ENCODE measurements around the gene PLK2.

Gene PLK2

GRCh38 chr5:58447226-58447625, 12.7 kb downstream of the PLK2 start:
- no peak for DNase-seq

GRCh38 chr5:58446024-58446423, 13.9 kb downstream of the PLK2 start:
- DNase-seq = no peak

- DNase-seq = no peak
Measured at GRCh38 chr5:58444805-58445204, 15.1 kb downstream of the PLK2 start.

GRCh38 chr5:58440901-58441460, 18.9 kb downstream of the PLK2 start:
- DNase-seq = no peak

GRCh38 chr5:58439094-58439644, 20.7 kb downstream of the PLK2 start:
- no peak for DNase-seq

- DNase-seq = no peak
Measured at GRCh38 chr5:58437661-58438060, 22.2 kb downstream of the PLK2 start.

GRCh38 chr5:58431832-58432231, 28.1 kb downstream of the PLK2 start:
- no peak for DNase-seq

- no peak for DNase-seq
Measured at GRCh38 chr5:58412932-58413331, 47.0 kb downstream of the PLK2 start.

- DNase-seq = no peak
Measured at GRCh38 chr5:58412081-58412480, 47.8 kb downstream of the PLK2 start.

- no peak for DNase-seq
Measured at GRCh38 chr5:58411372-58411771, 48.5 kb downstream of the PLK2 start.

GRCh38 chr5:58410441-58410840, 49.4 kb downstream of the PLK2 start:
- no peak for DNase-seq

- DNase-seq = no peak
Measured at GRCh38 chr5:58407042-58407719, 52.7 kb downstream of the PLK2 start.

- no peak for DNase-seq
Measured at GRCh38 chr5:58406394-58406793, 53.5 kb downstream of the PLK2 start.

GRCh38 chr5:58405175-58405574, 54.7 kb downstream of the PLK2 start:
- DNase-seq = no peak

- DNase-seq = no peak
Measured at GRCh38 chr5:58404734-58405133, 55.2 kb downstream of the PLK2 start.
